Choroid plexus epithelial cell (primary cell): Measurements from ENCODE around the gene ACTL7A.

Experiments used
- DNase-seq: peaks from one replicate; pipeline ENCODE4 v3.0.0-alpha.2; 2010; ENCODE audit warnings: low read depth
- H3K4me3 ChIP-seq: 2 replicates; pipeline ENCODE4 v1.5.1; 2011; ENCODE audit warnings: low read depth, mild to moderate bottlenecking, control low read depth, low read length, moderate library complexity
- CTCF ChIP-seq: conservative IDR thresholded peaks from 2 replicates; pipeline ENCODE4 v1.5.1; 2011; ENCODE audit warnings: low read depth, mild to moderate bottlenecking, control low read depth, inconsistent platforms, low read length, moderate library complexity

Gene ACTL7A

GRCh38 chr9:108830272-108830671, 31.8 kb upstream of the ACTL7A start:
- no peak for TF ChIP-seq CTCF

GRCh38 chr9:108831496-108832178, 30.4 kb upstream of the ACTL7A start:
- H3K4me3 ChIP-seq = no peak overlapping the region
- DNase-seq = no peak
- no peak for TF ChIP-seq CTCF

More at GRCh38 chr9:108830272-108830671, 31.8 kb upstream of the ACTL7A start:
- peak; percentile 25 for DNase-seq
- H3K4me3 ChIP-seq = no peak overlapping the region

GRCh38 chr9:108832179-108832500, 29.9 kb upstream of the ACTL7A start:
- no peak for DNase-seq
- H3K4me3 ChIP-seq = no peak overlapping the region
- no peak for TF ChIP-seq CTCF

- TF ChIP-seq CTCF = no peak
- no peak overlapping the region for H3K4me3 ChIP-seq
- peak; percentile 47 for DNase-seq
These were observed 27.0 kb upstream of the ACTL7A start for GRCh38 chr9:108834959-108835665.

GRCh38 chr9:108835831-108836230, 26.2 kb upstream of the ACTL7A start:
- no peak overlapping the region for H3K4me3 ChIP-seq
- TF ChIP-seq CTCF = no peak
- no peak for DNase-seq

GRCh38 chr9:108836319-108836718, 25.7 kb upstream of the ACTL7A start:
- TF ChIP-seq CTCF = no peak
- DNase-seq = no peak
- no peak overlapping the region for H3K4me3 ChIP-seq

GRCh38 chr9:108836781-108837180, 25.3 kb upstream of the ACTL7A start:
- no peak for TF ChIP-seq CTCF
- H3K4me3 ChIP-seq = no peak overlapping the region
- DNase-seq = no peak
